Body of pancreas (tissue), 4 donors: Measurements from ENCODE around the gene EDC4. TPM values are rescaled to one million over a fixed set of nuclear protein-coding genes. Genes with fewer than 3 reads are reported as not detected.

ENCODE experiments used
- ATAC-seq: fragments of 150-250 bp; one replicate; pipeline ENCODE4 v1.9.1; 2016
- DNase-seq, 4 donors: peaks; one replicate each; pipeline ENCODE4 v3.0.0-alpha.2; 2019
- H3K27ac ChIP-seq, 4 donors: fragments of 200-600 bp; sonication (generic); 1 replicate in 3 of 4; 2 replicates in 1 of 4; pipeline versions ENCODE4 v1.5.1 to v1.6.1; 2016 to 2019; ENCODE audit warnings: mild to moderate bottlenecking in 1 of 4, mixed read lengths in 1 of 4, moderate library complexity in 1 of 4
- H3K27me3 ChIP-seq, 2 donors: fragments of 200-600 bp; sonication (generic); one replicate each; pipeline ENCODE4 v1.6.0; 2016; ENCODE audit warnings: mild to moderate bottlenecking in 1 of 2
- H3K36me3 ChIP-seq, 2 donors: fragments of 200-600 bp; sonication (generic); replicated peaks in 1 of 2; 2 replicates each; pipeline ENCODE4 v1.5.1; 2016; ENCODE audit warnings: low read depth in 2 of 2; ENCODE audit not compliant: insufficient read depth in 1 of 2
- H3K4me1 ChIP-seq: fragments of 200-600 bp; sonication (generic); one replicate; pipeline ENCODE4 v1.6.0; 2016
- H3K4me3 ChIP-seq, 2 donors: fragments of 200-600 bp; sonication (generic); 1 replicate in 1 of 2; 2 replicates in 1 of 2; pipeline ENCODE4 v1.5.1; 2016 to 2019
- H3K9me3 ChIP-seq, 3 donors: fragments of 200-600 bp; sonication (generic); 1 replicate in 2 of 3; 2 replicates in 1 of 3; pipeline ENCODE4 v1.5.1; 2016
- POLR2A ChIP-seq, 3 donors: fragments of 450-650 bp; IDR thresholded peaks; one replicate each; pipeline ENCODE4 v1.6.1; 2016; ENCODE audit warnings: antibody characterized with exemption in 3 of 3, mild to moderate bottlenecking in 2 of 3
- WGBS, 2 donors: methylation state at CpG; one replicate each; pipeline ENCODE4 v1.1.5; 2017; 5-methylcytosine and 5-hydroxymethylcytosine counted together
- intact Hi-C: fragments of 100-400 bp; cut with DNase I; formaldehyde crosslinking; loops from one replicate; pipeline ENCODE4 v1.15.1; 2023
- total RNA-seq, 2 donors: library from RNA; depleted of rRNA; stranded (reverse); fragments of >200 nt; gene quantifications; one replicate each; pipeline ENCODE4 v1.1.0, GENCODE V29; 2016
- TF ChIP-seq, protein P1 (sequence below), 7 experiments: fragments of 450-650 bp in 4 of 7; fragments of 200-600 bp in 3 of 7; sonication (generic) in 3 of 7; IDR thresholded peaks; one replicate each; pipeline ENCODE4 v1.5.1; 2016 to 2019; ENCODE audit warnings: antibody characterized with exemption in 7 of 7

The EDC4 gene
- total RNA-seq, 2 donors from 2014 or later = 26.7 to 55.7 TPM

GRCh38 chr16:67892899-67893742, 20.3 kb downstream of the EDC4 start, which contains the start of gene PSKH1:
PSKH1 (plus strand) TSS chr16:67893254; CDS start chr16:67908750, 15,496 bp downstream.
- peak; percentile 96 to 98 (median 97) for DNase-seq
- H3K36me3 ChIP-seq = no peaks in the 10 kb centered on the region

DNA sequence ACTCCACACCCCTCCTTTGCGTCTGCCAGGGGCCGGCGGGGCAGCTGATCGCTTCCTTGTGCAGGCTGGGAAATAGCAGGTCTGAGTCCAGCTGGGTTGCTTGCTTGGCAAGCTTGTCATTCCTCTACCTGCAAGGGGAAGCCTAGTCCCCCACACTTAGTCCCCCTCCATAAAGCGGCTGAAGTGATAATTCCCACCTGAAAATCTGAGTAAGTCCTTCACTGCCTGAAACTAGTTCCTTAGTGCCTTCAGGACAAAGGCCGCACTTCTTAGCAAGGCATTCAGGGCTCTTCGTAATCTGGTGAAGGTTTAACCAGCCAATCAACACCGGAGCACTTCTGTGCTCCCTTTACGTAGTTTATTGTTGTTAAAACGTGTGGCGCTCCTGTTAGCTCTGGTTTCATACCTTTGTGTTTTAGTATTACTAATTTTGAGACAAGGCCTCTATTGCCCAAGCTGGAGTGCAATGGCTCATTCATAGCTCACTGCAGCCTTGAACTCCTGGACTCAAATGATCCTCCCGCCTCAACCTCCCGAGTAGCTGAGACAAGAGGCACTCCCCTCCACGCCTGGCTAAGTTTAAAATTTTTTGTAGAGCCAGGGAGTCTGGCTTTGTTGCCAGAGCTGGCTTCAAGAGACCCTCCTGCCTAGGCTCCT, 21.0 kb downstream of the EDC4 start:
- intact Hi-C loops = no loop called here
- peaks cover 26% of the 10 kb centered on the region for H3K4me1 ChIP-seq
- H3K9me3 ChIP-seq = no peaks in the 10 kb centered on the region
- peak overlapping the region; percentile 90 to 99 (median 96) for H3K27ac ChIP-seq
- H3K36me3 ChIP-seq = no peaks in the 10 kb centered on the region
- DNase-seq = peak; percentile 74 to 85 (median 80)
- peak overlapping the region; percentile 65 to 67 for H3K4me3 ChIP-seq
- no peaks in the 10 kb centered on the region for H3K27me3 ChIP-seq
- WGBS, 2 donors = 10 to 12% methylated on average over 9 to 14 of the region's 14 CpGs
- TF ChIP-seq POLR2A (IDR thresholded peaks at IDR 0.05) = peak in 2 of 3 donors; percentile 6 to 12
- TF ChIP-seq, protein P1, sequence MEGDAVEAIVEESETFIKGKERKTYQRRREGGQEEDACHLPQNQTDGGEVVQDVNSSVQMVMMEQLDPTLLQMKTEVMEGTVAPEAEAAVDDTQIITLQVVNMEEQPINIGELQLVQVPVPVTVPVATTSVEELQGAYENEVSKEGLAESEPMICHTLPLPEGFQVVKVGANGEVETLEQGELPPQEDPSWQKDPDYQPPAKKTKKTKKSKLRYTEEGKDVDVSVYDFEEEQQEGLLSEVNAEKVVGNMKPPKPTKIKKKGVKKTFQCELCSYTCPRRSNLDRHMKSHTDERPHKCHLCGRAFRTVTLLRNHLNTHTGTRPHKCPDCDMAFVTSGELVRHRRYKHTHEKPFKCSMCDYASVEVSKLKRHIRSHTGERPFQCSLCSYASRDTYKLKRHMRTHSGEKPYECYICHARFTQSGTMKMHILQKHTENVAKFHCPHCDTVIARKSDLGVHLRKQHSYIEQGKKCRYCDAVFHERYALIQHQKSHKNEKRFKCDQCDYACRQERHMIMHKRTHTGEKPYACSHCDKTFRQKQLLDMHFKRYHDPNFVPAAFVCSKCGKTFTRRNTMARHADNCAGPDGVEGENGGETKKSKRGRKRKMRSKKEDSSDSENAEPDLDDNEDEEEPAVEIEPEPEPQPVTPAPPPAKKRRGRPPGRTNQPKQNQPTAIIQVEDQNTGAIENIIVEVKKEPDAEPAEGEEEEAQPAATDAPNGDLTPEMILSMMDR (IDR thresholded peaks at IDR 0.05) = no peak
- ATAC-seq = peak; percentile 64

More at GRCh38 chr16:67892899-67893742, 20.3 kb downstream of the EDC4 start, which contains the start of gene PSKH1:
- Histone ChIP-seq H3K9me3 (no peaks in the 10 kb centered on the region), H3K4me3 (peak within 1 kb of the TSS; percentile 65 to 67), H3K27ac (peak within 1 kb of the TSS; percentile 90 to 99 (median 96)), H3K4me1 (peaks cover 26% of the 10 kb centered on the region), H3K27me3 (no peaks in the 10 kb centered on the region)
- TF ChIP-seq POLR2A (IDR thresholded peaks at IDR 0.05) = peak; percentile 66 to 75 (median 73)
- TF ChIP-seq, protein P1 (IDR thresholded peaks at IDR 0.05) = no peak
- WGBS, 2 donors = 0% methylated on average over 12 to 66 of the region's 90 CpGs
- ATAC-seq = peak; percentile 98
- intact Hi-C loops = no loop called here

DNA sequence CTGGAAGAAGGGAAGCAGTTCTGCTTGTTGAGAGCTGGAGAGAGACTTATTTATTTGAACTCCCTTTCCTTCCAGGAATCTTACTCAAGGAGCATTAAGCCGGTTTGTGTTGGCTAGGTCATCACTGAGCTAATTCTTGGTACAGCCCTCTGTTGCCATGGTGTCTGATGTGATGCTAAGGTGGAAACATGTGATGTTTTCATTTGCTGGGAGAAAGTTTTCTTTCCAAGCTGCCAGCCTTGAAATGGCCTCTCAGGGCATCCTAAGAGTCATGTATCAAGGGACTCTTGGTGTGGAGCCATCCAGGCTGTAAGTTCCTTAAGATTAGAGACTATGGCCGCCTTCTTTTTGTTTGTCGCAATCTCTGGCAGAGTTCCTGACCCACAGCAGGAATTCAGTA, 24.4 kb downstream of the EDC4 start:
- no peak for ATAC-seq

GRCh38 chr16:67901734-67902133, 28.9 kb downstream of the EDC4 start:
- 79 to 82% methylated on average over 4 to 5 of the region's 5 CpGs for WGBS, 2 donors
- peaks cover 2% of the 10 kb centered on the region for H3K4me1 ChIP-seq
- intact Hi-C loops = no loop called here

More for the DNA sequence above, 24.4 kb downstream of the EDC4 start:
- H3K27ac ChIP-seq = no peak overlapping the region
- H3K27me3 ChIP-seq = no peaks in the 10 kb centered on the region
- no peak for DNase-seq
- no peaks in the 10 kb centered on the region for H3K9me3 ChIP-seq
- H3K4me1 ChIP-seq = peaks cover 26% of the 10 kb centered on the region
- no peaks in the 10 kb centered on the region for H3K36me3 ChIP-seq
- H3K4me3 ChIP-seq = no peak overlapping the region
- intact Hi-C loops = no loop called here
- TF ChIP-seq POLR2A (IDR thresholded peaks at IDR 0.05) = no peak
- TF ChIP-seq, protein P1 (IDR thresholded peaks at IDR 0.05) = no peak
- WGBS, 2 donors = 77 to 80% methylated on average over 3 of the region's 3 CpGs

More at GRCh38 chr16:67901734-67902133, 28.9 kb downstream of the EDC4 start:
- TF ChIP-seq, protein P1 (IDR thresholded peaks at IDR 0.05) = no peak
- TF ChIP-seq POLR2A (IDR thresholded peaks at IDR 0.05) = no peak
- no peak for DNase-seq
- H3K9me3 ChIP-seq = no peaks in the 10 kb centered on the region
- no peaks in the 10 kb centered on the region for H3K27me3 ChIP-seq
- H3K4me3 ChIP-seq = no peak overlapping the region
- H3K36me3 ChIP-seq = no peaks in the 10 kb centered on the region
- ATAC-seq = no peak
- H3K27ac ChIP-seq = no peak overlapping the region
